Activated CD4-positive, CD25-positive, alpha-beta regulatory T cell treated with anti-CD3 and anti-CD28 coated beads, Interleukin-2, amount 50 U/mL, for 16 hours (primary cell): Measurements from ENCODE around the gene TENM4.

Experiments
- DNase-seq: peaks from one replicate; pipeline ENCODE4 v3.0.0-alpha.2; 2020; ENCODE audit warnings: low read depth, low spot score

TENM4 gene

GRCh38 chr11:79418241-79418640, 22.6 kb downstream of the TENM4 start:
- no peak for DNase-seq

GRCh38 chr11:79417069-79417920, 23.5 kb downstream of the TENM4 start:
- DNase-seq = no peak

- no peak for DNase-seq
These were observed 24.9 kb downstream of the TENM4 start for GRCh38 chr11:79415912-79416311.

- no peak for DNase-seq
These were observed 25.4 kb downstream of the TENM4 start for GRCh38 chr11:79415411-79415810.

GRCh38 chr11:79414644-79415317, 26.0 kb downstream of the TENM4 start:
- no peak for DNase-seq

- DNase-seq = no peak
These were observed 26.8 kb downstream of the TENM4 start for GRCh38 chr11:79414041-79414440.

- no peak for DNase-seq
These were observed 27.6 kb downstream of the TENM4 start for GRCh38 chr11:79413268-79413667.

- no peak for DNase-seq
These were observed 28.1 kb downstream of the TENM4 start for GRCh38 chr11:79412761-79413160.

- DNase-seq = no peak
These were observed 31.5 kb downstream of the TENM4 start for GRCh38 chr11:79409330-79409729.

GRCh38 chr11:79406376-79406775, 34.5 kb downstream of the TENM4 start:
- DNase-seq = no peak

- DNase-seq = no peak
These were observed 36.0 kb downstream of the TENM4 start for GRCh38 chr11:79404806-79405205.

GRCh38 chr11:79404325-79404724, 36.5 kb downstream of the TENM4 start:
- DNase-seq = no peak

GRCh38 chr11:79403839-79404238, 37.0 kb downstream of the TENM4 start:
- DNase-seq = no peak

GRCh38 chr11:79402912-79403311, 37.9 kb downstream of the TENM4 start:
- no peak for DNase-seq

GRCh38 chr11:79400717-79401330, 40.0 kb downstream of the TENM4 start:
- DNase-seq = no peak

GRCh38 chr11:79400206-79400605, 40.6 kb downstream of the TENM4 start:
- no peak for DNase-seq

GRCh38 chr11:79397252-79397651, 43.6 kb downstream of the TENM4 start:
- no peak for DNase-seq

- no peak for DNase-seq
These were observed 44.2 kb downstream of the TENM4 start for GRCh38 chr11:79396674-79397073.

GRCh38 chr11:79396001-79396400, 44.8 kb downstream of the TENM4 start:
- DNase-seq = no peak

- no peak for DNase-seq
These were observed 47.3 kb downstream of the TENM4 start for GRCh38 chr11:79393362-79394043.

GRCh38 chr11:79392161-79392560, 48.7 kb downstream of the TENM4 start:
- DNase-seq = no peak

GRCh38 chr11:79390923-79391322, 49.9 kb downstream of the TENM4 start:
- no peak for DNase-seq
